ENCODE data around the gene SRRM1.
A peak's percentile ranks its signal among the peaks of the same experiment; 100 is the strongest.
"Not testable (repeated sequence)": the region's sequence is repeated elsewhere in the genome, so short reads cannot be mapped to it uniquely, and the experiment has no call there.

The SRRM1 gene

GRCh38 chr1:24695202-24695974 lies 52.3 kb downstream of the SRRM1 start:
- peak; percentile 43 for ATAC-seq
- H3K4me3 Mint-ChIP-seq = no peak overlapping the region
- no peak for DNase-seq
- no peaks in the 10 kb centered on the region for H3K27me3 Mint-ChIP-seq
- no peaks in the 10 kb centered on the region for H3K36me3 Mint-ChIP-seq (ENCODE audit: low read depth)
- H3K27ac Mint-ChIP-seq = peak overlapping the region; percentile 7
- H3K9me3 Mint-ChIP-seq = no peaks in the 10 kb centered on the region
- peaks cover 26% of the 10 kb centered on the region for H3K4me1 Mint-ChIP-seq

DNA sequence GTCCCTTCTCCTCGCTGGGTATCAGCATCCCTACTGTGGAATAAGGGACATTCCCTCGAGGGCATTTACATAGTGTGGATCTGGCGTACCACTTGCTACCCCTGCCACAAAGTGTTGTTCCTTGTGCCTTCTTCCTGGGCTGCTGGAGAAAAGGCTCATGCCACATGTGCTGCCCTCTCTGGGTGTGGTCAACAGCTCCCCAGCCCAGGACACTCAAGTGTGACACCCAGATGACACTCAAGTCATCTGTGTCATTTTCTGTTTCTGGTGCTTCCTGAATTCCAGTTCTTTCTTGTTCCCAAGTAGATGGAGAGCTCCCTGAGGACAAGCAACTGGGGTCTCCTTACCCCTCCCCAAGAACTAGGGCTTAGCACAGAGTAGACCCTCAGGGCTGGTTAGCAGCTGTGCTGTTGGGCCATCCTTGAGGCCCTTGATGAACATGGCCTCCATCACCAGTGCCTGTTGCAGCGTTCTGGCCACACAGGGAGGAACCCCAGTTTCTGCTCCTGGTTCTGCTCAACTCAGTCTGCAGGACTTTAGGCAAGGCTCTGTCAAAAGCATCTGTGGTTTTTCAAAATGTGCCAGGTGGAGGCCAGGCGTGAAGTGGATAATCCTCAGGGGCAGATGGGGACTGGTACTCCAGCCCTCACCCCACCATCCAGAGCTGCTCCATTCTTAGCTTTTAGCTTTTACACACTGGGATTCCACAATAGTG lies 53.1 kb downstream of the SRRM1 start:
- no peaks in the 10 kb centered on the region for H3K36me3 Mint-ChIP-seq (ENCODE audit: low read depth)
- ATAC-seq (no peak), DNase-seq (no peak)
- no peaks in the 10 kb centered on the region for H3K27me3 Mint-ChIP-seq
- peaks cover 26% of the 10 kb centered on the region for H3K4me1 Mint-ChIP-seq
- no peak overlapping the region for H3K4me3 Mint-ChIP-seq
- no peaks in the 10 kb centered on the region for H3K9me3 Mint-ChIP-seq
- no peak overlapping the region for H3K27ac Mint-ChIP-seq

DNA sequence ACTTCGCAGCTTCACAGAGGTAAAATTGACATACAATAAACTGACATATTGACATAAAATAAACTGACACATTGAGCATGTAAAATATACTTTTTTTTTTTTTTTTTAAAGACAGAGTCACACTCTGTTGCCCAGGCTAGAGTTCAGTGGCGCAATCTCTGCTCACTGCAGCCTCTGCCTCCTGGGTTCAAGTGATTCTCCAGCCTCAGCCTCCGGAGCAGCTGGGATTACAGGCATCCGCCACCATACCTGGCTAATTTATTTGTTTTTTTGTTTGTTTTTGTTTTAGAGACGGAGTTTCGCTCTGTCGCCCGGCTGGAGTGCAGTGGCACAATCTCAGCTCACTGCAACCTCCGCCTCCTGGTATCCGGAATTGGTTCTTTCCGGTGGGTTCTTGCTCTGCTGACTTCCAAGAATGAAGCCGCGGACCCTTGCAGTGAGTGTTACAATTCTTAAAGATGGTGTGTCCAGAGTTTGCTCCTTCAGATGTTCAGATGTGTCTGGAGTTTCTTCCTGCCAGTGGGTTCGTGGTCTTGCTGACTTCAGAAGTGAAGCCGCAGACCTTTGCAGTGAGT lies 53.7 kb downstream of the SRRM1 start:
- H3K4me1 Mint-ChIP-seq = peaks cover 26% of the 10 kb centered on the region
- no peak for DNase-seq
- H3K9me3 Mint-ChIP-seq = no peaks in the 10 kb centered on the region
- no peaks in the 10 kb centered on the region for H3K27me3 Mint-ChIP-seq
- no peak for ATAC-seq
- no peak overlapping the region for H3K27ac Mint-ChIP-seq
- H3K4me3 Mint-ChIP-seq = no peak overlapping the region
- no peaks in the 10 kb centered on the region for H3K36me3 Mint-ChIP-seq (ENCODE audit: low read depth)

GRCh38 chr1:24697453-24698001 lies 54.4 kb downstream of the SRRM1 start:
- ATAC-seq; H3K9me3 Mint-ChIP-seq; H3K4me3 Mint-ChIP-seq; H3K27ac Mint-ChIP-seq; H3K36me3 Mint-ChIP-seq (ENCODE audit: low read depth); DNase-seq; H3K27me3 Mint-ChIP-seq: not testable (repeated sequence)
- H3K4me1 Mint-ChIP-seq = peaks cover 26% of the 10 kb centered on the region

GRCh38 chr1:24698326-24698725 lies 55.2 kb downstream of the SRRM1 start:
- DNase-seq; H3K27ac Mint-ChIP-seq; ATAC-seq; H3K9me3 Mint-ChIP-seq; H3K27me3 Mint-ChIP-seq; H3K4me3 Mint-ChIP-seq; H3K36me3 Mint-ChIP-seq (ENCODE audit: low read depth): not testable (repeated sequence)
- peaks cover 26% of the 10 kb centered on the region for H3K4me1 Mint-ChIP-seq

DNA sequence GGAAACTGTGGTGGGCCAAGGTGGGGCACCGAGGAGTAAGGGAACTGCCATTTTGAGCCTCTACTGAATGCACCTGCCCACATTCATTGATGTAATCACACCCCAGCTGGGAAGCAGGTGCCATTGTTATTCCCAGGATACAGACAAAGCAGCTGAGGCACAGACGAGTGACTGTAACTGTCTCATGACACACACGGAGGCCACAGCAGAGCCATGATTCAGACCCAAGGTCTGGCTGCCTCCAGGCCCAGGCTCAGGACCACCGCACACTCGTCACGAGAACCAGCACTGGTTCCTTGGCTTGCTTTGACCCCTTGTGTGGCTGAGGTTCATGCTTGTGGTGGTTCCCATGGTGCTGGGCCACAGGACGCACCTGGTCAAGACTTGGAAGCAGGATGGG lies 56.5 kb downstream of the SRRM1 start:
- Mint-ChIP-seq H3K9me3 (no peaks in the 10 kb centered on the region), H3K36me3 (ENCODE audit: low read depth) (no peaks in the 10 kb centered on the region), H3K4me1 (peaks cover 19% of the 10 kb centered on the region), H3K27me3 (peaks cover 1% of the 10 kb centered on the region), H3K4me3 (no peak overlapping the region), H3K27ac (no peak overlapping the region)
- DNase-seq (no peak), ATAC-seq (no peak)

DNA sequence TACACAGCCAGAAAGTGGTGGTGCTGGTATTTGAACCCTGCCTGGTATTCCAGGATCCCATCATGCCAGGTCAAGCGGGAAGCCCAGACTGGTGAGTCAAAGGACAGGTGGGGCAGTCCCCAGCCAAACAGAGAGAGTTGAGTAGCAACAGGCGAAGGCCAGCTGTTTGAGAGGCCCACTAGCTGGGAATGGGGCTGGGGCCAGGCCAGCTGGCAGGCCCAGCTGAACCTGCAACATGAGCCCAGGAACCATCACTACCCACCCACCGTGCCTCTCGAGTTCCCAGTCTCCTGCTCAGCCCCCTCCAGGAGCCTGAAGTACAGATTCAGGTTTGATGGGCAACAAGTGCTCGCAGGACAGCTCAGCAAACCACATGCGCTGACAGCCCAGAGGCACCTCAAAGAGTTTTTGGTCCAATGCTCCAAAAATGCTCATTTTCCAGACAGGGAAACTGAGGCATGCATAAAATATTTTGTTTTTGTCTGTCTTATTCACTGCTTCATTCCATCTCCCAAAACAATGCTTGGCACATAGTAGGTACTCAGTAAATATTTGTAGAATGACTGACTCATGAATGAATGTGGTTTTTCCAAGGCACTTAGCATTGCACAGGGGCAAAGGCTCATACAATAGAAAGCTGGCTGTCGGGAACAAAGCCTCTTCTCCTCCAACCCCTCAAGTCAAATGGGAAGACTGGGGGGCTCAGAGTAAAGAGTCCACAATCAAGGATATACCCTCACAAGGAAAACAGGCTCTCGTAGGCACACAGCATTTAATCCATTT lies 59.6 kb downstream of the SRRM1 start:
- Mint-ChIP-seq H3K27me3 (peaks cover 3% of the 10 kb centered on the region), H3K9me3 (no peaks in the 10 kb centered on the region), H3K4me3 (no peak overlapping the region), H3K4me1 (peaks cover 5% of the 10 kb centered on the region), H3K27ac (no peak overlapping the region), H3K36me3 (ENCODE audit: low read depth) (no peaks in the 10 kb centered on the region)
- DNase-seq (no peak), ATAC-seq (no peak)

DNA sequence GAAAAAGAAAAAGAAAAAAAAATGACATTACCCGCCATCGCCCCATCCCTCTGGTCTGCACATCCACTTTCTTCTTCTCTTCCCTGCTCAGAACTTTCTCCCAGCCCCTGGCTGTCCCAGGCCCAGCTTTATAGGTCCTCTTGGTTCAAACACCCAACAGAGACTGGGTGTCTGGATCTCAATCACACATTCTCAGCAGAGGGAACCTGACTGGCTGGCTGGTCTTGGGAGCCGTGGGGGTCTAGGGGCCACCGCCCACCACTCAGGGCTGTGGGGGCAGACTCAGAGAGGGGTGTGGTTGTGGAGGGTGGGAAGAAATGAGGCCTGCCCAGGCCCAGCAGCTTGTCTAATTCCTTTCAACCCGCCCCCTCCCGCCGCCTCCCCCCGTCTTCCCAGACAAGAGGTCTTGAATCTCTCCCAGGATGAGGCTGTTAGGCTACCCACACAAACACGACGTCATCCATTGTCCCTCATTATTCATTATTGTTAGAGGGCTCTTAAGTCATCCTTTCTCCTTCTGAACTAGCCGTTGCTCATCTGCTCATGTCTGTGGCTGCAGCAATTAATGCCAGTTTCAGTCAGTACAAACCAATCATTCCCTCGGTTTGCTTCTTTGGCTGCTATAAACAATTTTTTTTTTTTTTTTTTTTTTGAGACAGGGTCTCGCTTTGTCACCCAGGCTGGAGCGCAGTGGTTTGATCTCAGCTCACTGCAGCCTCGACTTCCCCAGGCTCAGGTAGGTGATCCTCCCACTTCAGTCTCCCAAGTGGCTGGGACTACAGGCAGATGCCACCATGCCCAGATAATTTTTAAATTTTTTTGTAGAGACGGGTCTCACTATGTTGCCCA lies 61.5 kb downstream of the SRRM1 start:
- peaks cover 12% of the 10 kb centered on the region for H3K4me1 Mint-ChIP-seq
- no peaks in the 10 kb centered on the region for H3K36me3 Mint-ChIP-seq (ENCODE audit: low read depth)
- no peak overlapping the region for H3K27ac Mint-ChIP-seq
- H3K4me3 Mint-ChIP-seq = no peak overlapping the region
- DNase-seq = no peak
- no peak for ATAC-seq
- H3K9me3 Mint-ChIP-seq = no peaks in the 10 kb centered on the region
- peaks cover 3% of the 10 kb centered on the region for H3K27me3 Mint-ChIP-seq

DNA sequence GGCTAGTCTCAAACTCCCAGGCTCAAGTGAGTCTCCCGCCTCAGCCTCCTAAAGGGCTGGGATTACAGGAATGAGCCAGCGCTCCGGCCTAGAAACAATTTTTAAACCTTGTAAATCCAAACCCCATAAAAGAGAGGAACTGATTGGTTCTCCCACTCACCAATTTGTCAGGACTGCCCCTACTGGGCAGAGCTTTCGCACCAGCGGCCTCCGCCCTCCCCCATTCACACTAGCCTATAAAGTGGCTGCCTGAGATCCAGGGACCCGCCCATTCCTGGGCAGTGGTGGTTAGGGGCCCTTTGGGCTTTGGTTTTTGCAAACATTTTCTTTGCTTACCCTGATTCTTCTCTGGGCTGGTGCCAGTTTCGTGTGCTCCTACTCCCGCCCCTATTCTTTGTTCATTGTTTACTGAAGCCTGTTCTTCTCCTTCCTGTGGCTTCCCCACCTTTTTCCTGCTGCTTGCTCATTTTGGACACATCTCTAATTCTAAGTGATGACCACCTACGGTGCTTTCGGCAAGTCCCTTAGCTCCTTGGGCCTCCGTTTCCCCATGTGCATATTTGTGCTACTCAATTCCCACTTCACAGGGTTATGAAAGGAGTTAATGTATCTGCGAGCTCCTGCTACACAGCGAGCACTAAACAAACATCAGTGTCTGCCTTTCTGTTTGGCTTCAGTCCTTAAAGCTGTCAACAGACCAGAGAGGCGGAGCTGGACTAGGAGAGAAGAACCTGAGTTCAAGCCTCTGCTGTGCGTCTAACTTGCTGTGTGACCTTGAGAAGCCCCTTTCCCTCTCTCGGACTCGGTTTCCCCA lies 62.4 kb downstream of the SRRM1 start:
- DNase-seq = peak; percentile 18
- Mint-ChIP-seq H3K4me3 (no peak overlapping the region), H3K27me3 (peaks cover 3% of the 10 kb centered on the region), H3K27ac (no peak overlapping the region), H3K4me1 (peaks cover 20% of the 10 kb centered on the region), H3K9me3 (no peaks in the 10 kb centered on the region), H3K36me3 (ENCODE audit: low read depth) (no peaks in the 10 kb centered on the region)
- ATAC-seq = peak; percentile 58

DNA sequence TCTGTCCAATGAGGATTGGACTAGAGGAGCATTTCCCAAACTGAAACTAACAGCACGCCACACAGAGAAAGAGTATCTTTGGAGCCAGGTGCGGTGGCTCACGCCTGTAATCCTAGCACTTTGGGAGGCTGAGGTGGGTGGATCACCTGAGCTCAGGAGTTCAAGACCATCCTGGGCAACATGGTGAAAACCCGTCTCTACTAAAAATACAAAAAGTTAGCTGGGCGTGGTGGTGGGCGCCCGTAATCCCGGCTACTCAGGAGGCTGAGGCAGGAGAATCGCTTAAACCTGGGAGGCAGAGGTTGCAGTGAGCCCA lies 62.9 kb downstream of the SRRM1 start:
- not testable (repeated sequence) for H3K36me3 Mint-ChIP-seq (ENCODE audit: low read depth); ATAC-seq; H3K27ac Mint-ChIP-seq; H3K4me3 Mint-ChIP-seq; H3K9me3 Mint-ChIP-seq; DNase-seq; H3K27me3 Mint-ChIP-seq
- H3K4me1 Mint-ChIP-seq = peaks cover 20% of the 10 kb centered on the region

- Mint-ChIP-seq H3K4me3 (no peak overlapping the region), H3K9me3 (no peaks in the 10 kb centered on the region), H3K27me3 (peaks cover 3% of the 10 kb centered on the region), H3K36me3 (ENCODE audit: low read depth) (no peaks in the 10 kb centered on the region), H3K27ac (no peak overlapping the region), H3K4me1 (peaks cover 20% of the 10 kb centered on the region)
- DNase-seq (no peak), ATAC-seq (no peak)
Observed at GRCh38 chr1:24707687-24708086, 64.6 kb downstream of the SRRM1 start.

DNA sequence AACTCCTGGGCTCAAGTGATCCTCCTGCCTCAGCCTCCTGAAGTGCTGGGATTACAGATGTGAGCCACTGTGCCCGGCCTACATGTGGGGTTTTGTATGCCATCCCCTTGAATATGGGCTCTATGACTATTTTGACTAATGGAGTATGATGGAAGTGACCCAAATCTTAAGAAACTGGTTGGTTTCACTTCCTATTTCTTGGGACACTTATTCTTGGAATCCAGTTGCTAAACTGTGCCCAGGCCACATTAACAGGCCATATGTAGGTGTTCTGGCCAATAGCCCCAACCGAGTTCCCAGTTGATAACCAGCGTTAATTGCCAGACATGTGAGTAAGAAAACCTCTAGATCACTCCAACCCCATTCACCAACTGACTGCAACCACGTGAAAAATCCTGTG lies 65.8 kb downstream of the SRRM1 start:
- Mint-ChIP-seq H3K4me3 (no peak overlapping the region), H3K4me1 (peaks cover 20% of the 10 kb centered on the region), H3K9me3 (no peaks in the 10 kb centered on the region), H3K27me3 (peaks cover 1% of the 10 kb centered on the region), H3K27ac (no peak overlapping the region), H3K36me3 (ENCODE audit: low read depth) (no peaks in the 10 kb centered on the region)
- DNase-seq (no peak), ATAC-seq (no peak)

GRCh38 chr1:24709791-24710441 lies 66.8 kb downstream of the SRRM1 start:
- Mint-ChIP-seq H3K27me3 (peaks cover 1% of the 10 kb centered on the region), H3K27ac (peak overlapping the region; percentile 68), H3K36me3 (ENCODE audit: low read depth) (no peaks in the 10 kb centered on the region), H3K4me1 (peaks cover 21% of the 10 kb centered on the region), H3K4me3 (no peak overlapping the region), H3K9me3 (no peaks in the 10 kb centered on the region)
- ATAC-seq (peak; percentile 39), DNase-seq (peak; percentile 15)

Measured in activated naive CD8-positive, alpha-beta T cell treated with anti-CD3 and anti-CD28 coated beads, Interleukin-2, amount 50 U/mL, for 24 hours (primary cell).